GM21526 (cell line): ENCODE measurements around the gene TEX35.
A peak's percentile ranks its signal among the peaks of the same experiment; 100 is the strongest.
"Not testable (repeated sequence)": the region's sequence is repeated elsewhere in the genome, so short reads cannot be mapped to it uniquely, and the experiment has no call there.

Source experiments
- ATAC-seq: cut with Tn5 transposase; IDR thresholded peaks from one replicate; pipeline ENCODE4 v1.9.1; 2021; ENCODE audit warnings: moderate library complexity; ENCODE audit not compliant: unreplicated experiment, low FRiP score

The TEX35 gene

GRCh38 chr1:178539291-178539690 is 26.4 kb downstream of the TEX35 start:
- no peak for ATAC-seq

GRCh38 chr1:178540204-178540603 is 27.3 kb downstream of the TEX35 start:
- ATAC-seq: no peak

GRCh38 chr1:178540646-178541045 is 27.7 kb downstream of the TEX35 start:
- no peak for ATAC-seq

GRCh38 chr1:178541379-178541778 is 28.5 kb downstream of the TEX35 start:
- ATAC-seq: no peak

GRCh38 chr1:178541829-178542553 is 29.1 kb downstream of the TEX35 start:
- ATAC-seq: peak; percentile 55

- ATAC-seq: peak; percentile 81
These were observed 29.8 kb downstream of the TEX35 start for GRCh38 chr1:178542554-178543289.

GRCh38 chr1:178543290-178543607 is 30.3 kb downstream of the TEX35 start:
- ATAC-seq: peak; percentile 30

GRCh38 chr1:178544531-178544930 is 31.6 kb downstream of the TEX35 start:
- ATAC-seq: no peak

GRCh38 chr1:178548108-178548507 is 35.2 kb downstream of the TEX35 start:
- no peak for ATAC-seq

- no peak for ATAC-seq
These were observed 38.4 kb downstream of the TEX35 start for GRCh38 chr1:178551307-178551706.

GRCh38 chr1:178551940-178552339 is 39.0 kb downstream of the TEX35 start:
- ATAC-seq: no peak

GRCh38 chr1:178552856-178553255 is 39.9 kb downstream of the TEX35 start:
- ATAC-seq: no peak

- not testable (repeated sequence) for ATAC-seq
These were observed 41.4 kb downstream of the TEX35 start for GRCh38 chr1:178554351-178554750.

GRCh38 chr1:178555613-178556012 is 42.7 kb downstream of the TEX35 start:
- not testable (repeated sequence) for ATAC-seq

GRCh38 chr1:178558816-178559215 is 45.9 kb downstream of the TEX35 start:
- ATAC-seq: not testable (repeated sequence)

- ATAC-seq: no peak
These were observed 48.0 kb downstream of the TEX35 start for GRCh38 chr1:178560871-178561376.

- ATAC-seq: no peak
These were observed 50.4 kb downstream of the TEX35 start for GRCh38 chr1:178563099-178563820.

GRCh38 chr1:178564086-178564782 is 51.3 kb downstream of the TEX35 start:
- no peak for ATAC-seq

- ATAC-seq: no peak
These were observed 51.9 kb downstream of the TEX35 start for GRCh38 chr1:178564783-178565180.

- ATAC-seq: no peak
These were observed 52.7 kb downstream of the TEX35 start for GRCh38 chr1:178565586-178565985.

- no peak for ATAC-seq
These were observed 53.3 kb downstream of the TEX35 start for GRCh38 chr1:178566187-178566586.
